Suprapubic skin (tissue), 4 donors: ENCODE results near the gene TBL1X. TPM values are rescaled to one million over a fixed set of nuclear protein-coding genes. Genes with fewer than 3 reads are reported as not detected.

ENCODE experiments used
- DNase-seq, 2 donors: peaks; one replicate each; pipeline ENCODE4 v3.0.0-alpha.2; 2019; ENCODE audit warnings: low spot score in 2 of 2
- H3K27ac ChIP-seq: fragments of 200-600 bp; sonication (generic); one replicate; pipeline ENCODE4 v1.5.1; 2019
- H3K27me3 ChIP-seq: fragments of 200-600 bp; sonication (generic); one replicate; pipeline ENCODE4 v1.5.1; 2019
- H3K36me3 ChIP-seq: fragments of 200-600 bp; sonication (generic); one replicate; pipeline ENCODE4 v1.5.1; 2019
- H3K4me1 ChIP-seq: fragments of 200-600 bp; sonication (generic); one replicate; pipeline ENCODE4 v1.5.1; 2019
- H3K4me3 ChIP-seq: fragments of 200-600 bp; sonication (generic); one replicate; pipeline ENCODE4 v1.5.1; 2019; ENCODE audit warnings: mild to moderate bottlenecking
- H3K9me3 ChIP-seq: fragments of 200-600 bp; sonication (generic); one replicate; pipeline ENCODE4 v1.5.1; 2019
- CTCF ChIP-seq, 2 donors: fragments of 200-600 bp in 1 of 2; fragments of 450-650 bp in 1 of 2; sonication (generic) in 1 of 2; IDR thresholded peaks; one replicate each; pipeline ENCODE4 v1.5.1; 2016 to 2019; ENCODE audit warnings: antibody characterized with exemption in 2 of 2, mild to moderate bottlenecking in 1 of 2, moderate library complexity in 1 of 2
- EP300 ChIP-seq: sonication (generic); formaldehyde crosslinking; IDR thresholded peaks from one replicate; pipeline ENCODE4 v1.6.1; 2017; ENCODE audit warnings: antibody characterized with exemption
- POLR2A ChIP-seq, 2 donors: fragments of 450-650 bp; IDR thresholded peaks; one replicate each; pipeline ENCODE4 v1.6.1; 2017; ENCODE audit warnings: antibody characterized with exemption in 2 of 2, mild to moderate bottlenecking in 2 of 2, moderate library complexity in 2 of 2
- POLR2AphosphoS5 ChIP-seq, 3 donors: sonication (generic); formaldehyde crosslinking; IDR thresholded peaks; one replicate each; pipeline ENCODE4 v1.6.1; 2017; ENCODE audit warnings: antibody characterized with exemption in 3 of 3
- WGBS: methylation state at CpG from one replicate; pipeline ENCODE4 v1.1.5; 2018; 5-methylcytosine and 5-hydroxymethylcytosine counted together
- total RNA-seq, 4 donors: library from RNA; depleted of rRNA; stranded (reverse); fragments of >200 nt; gene quantifications; one replicate each; pipeline ENCODE4 v1.1.0, GENCODE V29; 2016

The TBL1X gene
- total RNA-seq, 4 donors from 2014 or later = 13.2 to 31.0 (median 17.1) TPM

GRCh38 chrX:9539605-9540387, 74.9 kb downstream of the TBL1X start:
- TF ChIP-seq CTCF (IDR thresholded peaks at IDR 0.05) (no peak), POLR2AphosphoS5 (IDR thresholded peaks at IDR 0.05) (no peak), EP300 (no peak), POLR2A (IDR thresholded peaks at IDR 0.05) (no peak)
- Histone ChIP-seq H3K36me3 (no peaks in the 10 kb centered on the region), H3K27ac (no peak overlapping the region), H3K27me3 (no peaks in the 10 kb centered on the region), H3K9me3 (no peaks in the 10 kb centered on the region), H3K4me1 (peaks cover 3% of the 10 kb centered on the region), H3K4me3 (no peak overlapping the region)
- DNase-seq = no peak
- WGBS = 81% methylated on average over 5 of the region's 5 CpGs

- 81% methylated on average over 13 of the region's 13 CpGs for WGBS
- Histone ChIP-seq H3K4me3 (no peak overlapping the region), H3K27me3 (no peaks in the 10 kb centered on the region), H3K36me3 (no peaks in the 10 kb centered on the region), H3K9me3 (no peaks in the 10 kb centered on the region), H3K27ac (no peak overlapping the region), H3K4me1 (no peaks in the 10 kb centered on the region)
- no peak for DNase-seq
- TF ChIP-seq POLR2A (IDR thresholded peaks at IDR 0.05) (no peak), EP300 (no peak), CTCF (IDR thresholded peaks at IDR 0.05) (no peak), POLR2AphosphoS5 (IDR thresholded peaks at IDR 0.05) (no peak)
Observed at GRCh38 chrX:9542106-9542760, 77.4 kb downstream of the TBL1X start.

GRCh38 chrX:9542761-9543111, 77.9 kb downstream of the TBL1X start:
- no peak for DNase-seq
- WGBS = 79% methylated on average over 12 of the region's 12 CpGs

GRCh38 chrX:9555354-9555753, 90.5 kb downstream of the TBL1X start:
- no peaks in the 10 kb centered on the region for H3K36me3 ChIP-seq
- TF ChIP-seq EP300 (no peak), POLR2A (IDR thresholded peaks at IDR 0.05) (no peak), CTCF (IDR thresholded peaks at IDR 0.05) (no peak), POLR2AphosphoS5 (IDR thresholded peaks at IDR 0.05) (no peak)
- 59% methylated on average over 2 of the region's 2 CpGs for WGBS
- no peak for DNase-seq
- H3K27ac ChIP-seq = no peak overlapping the region
- H3K4me1 ChIP-seq = no peaks in the 10 kb centered on the region
- no peak overlapping the region for H3K4me3 ChIP-seq
- H3K9me3 ChIP-seq = no peaks in the 10 kb centered on the region
- no peaks in the 10 kb centered on the region for H3K27me3 ChIP-seq

More at GRCh38 chrX:9542761-9543111, 77.9 kb downstream of the TBL1X start:
- Histone ChIP-seq H3K9me3 (no peaks in the 10 kb centered on the region), H3K27ac (no peak overlapping the region), H3K4me1 (no peaks in the 10 kb centered on the region), H3K36me3 (no peaks in the 10 kb centered on the region), H3K4me3 (no peak overlapping the region), H3K27me3 (no peaks in the 10 kb centered on the region)
- TF ChIP-seq POLR2A (IDR thresholded peaks at IDR 0.05) (no peak), CTCF (IDR thresholded peaks at IDR 0.05) (no peak), EP300 (no peak), POLR2AphosphoS5 (IDR thresholded peaks at IDR 0.05) (no peak)

- Histone ChIP-seq H3K9me3 (no peaks in the 10 kb centered on the region), H3K4me1 (no peaks in the 10 kb centered on the region), H3K27ac (no peak overlapping the region), H3K4me3 (no peak overlapping the region), H3K27me3 (no peaks in the 10 kb centered on the region), H3K36me3 (no peaks in the 10 kb centered on the region)
- DNase-seq = no peak
- 87% methylated on average over 11 of the region's 11 CpGs for WGBS
- TF ChIP-seq POLR2AphosphoS5 (IDR thresholded peaks at IDR 0.05) = no peak
- no peak for TF ChIP-seq EP300
- TF ChIP-seq CTCF (IDR thresholded peaks at IDR 0.05) = no peak
- TF ChIP-seq POLR2A (IDR thresholded peaks at IDR 0.05) = no peak
Observed at GRCh38 chrX:9557091-9557490, 92.2 kb downstream of the TBL1X start.
